GM12801 (cell line): ENCODE results near the gene AFF3.

Experiments used
- TF ChIP-seq, protein P1 (sequence below): IDR thresholded peaks from one replicate; pipeline ENCODE4 v1.5.1; 2011; ENCODE audit warnings: control low read depth; ENCODE audit not compliant: insufficient read length; ENCODE audit errors: extremely low read depth

AFF3 gene

GRCh38 chr2:100052650-100053049 is 89.7 kb downstream of the AFF3 start:
- TF ChIP-seq, protein P1, sequence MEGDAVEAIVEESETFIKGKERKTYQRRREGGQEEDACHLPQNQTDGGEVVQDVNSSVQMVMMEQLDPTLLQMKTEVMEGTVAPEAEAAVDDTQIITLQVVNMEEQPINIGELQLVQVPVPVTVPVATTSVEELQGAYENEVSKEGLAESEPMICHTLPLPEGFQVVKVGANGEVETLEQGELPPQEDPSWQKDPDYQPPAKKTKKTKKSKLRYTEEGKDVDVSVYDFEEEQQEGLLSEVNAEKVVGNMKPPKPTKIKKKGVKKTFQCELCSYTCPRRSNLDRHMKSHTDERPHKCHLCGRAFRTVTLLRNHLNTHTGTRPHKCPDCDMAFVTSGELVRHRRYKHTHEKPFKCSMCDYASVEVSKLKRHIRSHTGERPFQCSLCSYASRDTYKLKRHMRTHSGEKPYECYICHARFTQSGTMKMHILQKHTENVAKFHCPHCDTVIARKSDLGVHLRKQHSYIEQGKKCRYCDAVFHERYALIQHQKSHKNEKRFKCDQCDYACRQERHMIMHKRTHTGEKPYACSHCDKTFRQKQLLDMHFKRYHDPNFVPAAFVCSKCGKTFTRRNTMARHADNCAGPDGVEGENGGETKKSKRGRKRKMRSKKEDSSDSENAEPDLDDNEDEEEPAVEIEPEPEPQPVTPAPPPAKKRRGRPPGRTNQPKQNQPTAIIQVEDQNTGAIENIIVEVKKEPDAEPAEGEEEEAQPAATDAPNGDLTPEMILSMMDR: no peak

DNA sequence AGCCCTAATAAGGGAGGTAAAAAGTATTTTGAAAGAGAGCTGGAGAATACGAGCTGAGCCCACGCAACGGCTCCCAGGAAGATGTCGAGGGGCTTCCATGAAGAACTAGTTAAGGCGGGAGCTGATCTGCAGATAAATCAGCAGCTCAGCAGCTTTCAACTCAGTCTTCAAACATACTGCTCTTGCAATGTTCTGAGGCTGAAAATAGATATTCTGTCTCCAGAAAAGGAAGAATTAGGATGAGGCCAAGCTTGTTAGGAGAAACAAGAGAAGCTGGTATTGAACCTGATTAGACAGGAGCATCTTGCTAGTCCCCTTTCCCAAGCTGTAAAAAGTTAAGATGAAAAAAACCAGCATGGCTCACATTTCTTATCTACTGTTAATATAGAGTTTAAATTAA is 91.1 kb downstream of the AFF3 start:
- TF ChIP-seq, protein P1: no peak

DNA sequence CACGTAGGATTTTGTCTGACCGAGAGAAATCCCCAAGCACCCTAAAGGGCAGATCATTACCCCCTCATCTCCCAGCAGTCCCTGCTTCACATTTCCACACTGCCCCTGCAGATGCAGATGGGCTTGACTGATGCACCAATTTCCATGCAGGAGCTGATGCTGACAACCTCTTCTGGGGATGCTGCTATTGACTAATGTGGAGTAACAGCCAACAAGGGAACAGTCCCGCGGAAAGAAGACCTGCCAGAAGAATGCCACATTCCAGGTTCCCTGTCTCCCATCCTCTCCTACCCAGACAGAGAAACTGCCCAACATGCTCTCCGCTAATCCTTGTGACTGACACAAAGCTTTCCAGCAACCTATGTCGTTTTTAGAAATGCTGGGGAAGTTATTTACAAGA is 91.7 kb downstream of the AFF3 start:
- TF ChIP-seq, protein P1: no peak

DNA sequence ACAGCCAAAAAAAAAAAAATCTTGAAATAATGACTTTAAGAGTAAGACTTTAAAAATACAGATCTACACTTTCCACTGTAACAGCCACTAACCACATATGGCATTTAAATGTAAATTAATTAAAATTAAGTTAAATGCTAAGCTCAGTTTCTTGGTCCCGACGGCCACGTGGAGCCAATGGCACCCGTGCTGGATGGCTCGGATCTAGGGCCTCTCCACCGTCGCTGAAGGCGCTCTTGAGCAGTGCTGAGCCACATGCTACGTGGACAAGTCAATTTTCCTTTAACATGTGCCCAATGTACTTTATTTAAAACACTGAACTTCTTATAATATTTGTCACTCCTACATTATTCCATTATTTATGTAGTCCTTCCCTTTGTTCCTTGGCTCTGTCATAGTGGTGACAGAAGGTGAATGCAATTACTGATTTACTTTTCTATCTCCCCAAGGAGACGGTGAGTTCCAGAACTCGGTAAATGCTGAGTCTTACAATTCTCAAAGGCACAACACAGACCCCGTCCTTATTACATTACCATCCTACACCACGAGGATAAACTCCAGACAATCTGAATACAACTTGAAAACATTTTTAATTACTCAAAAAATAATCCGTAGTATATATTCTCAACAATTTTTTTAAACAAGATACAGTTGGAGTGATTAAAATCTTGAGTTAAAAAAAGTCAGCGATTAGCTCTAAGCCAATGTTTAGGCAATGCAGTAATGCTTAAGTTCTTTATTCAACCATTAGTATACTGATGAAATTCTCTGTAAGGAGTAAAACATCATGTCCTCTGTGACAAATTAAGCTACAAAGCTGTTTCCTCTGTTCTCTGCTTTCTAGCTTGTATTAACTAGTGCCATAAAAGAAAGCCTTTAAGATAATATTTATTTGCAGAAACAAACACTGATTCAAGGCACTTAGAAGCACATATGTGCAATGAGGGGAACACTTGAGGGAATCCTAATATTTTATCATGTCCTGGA is 95.1 kb downstream of the AFF3 start:
- TF ChIP-seq, protein P1: no peak

DNA sequence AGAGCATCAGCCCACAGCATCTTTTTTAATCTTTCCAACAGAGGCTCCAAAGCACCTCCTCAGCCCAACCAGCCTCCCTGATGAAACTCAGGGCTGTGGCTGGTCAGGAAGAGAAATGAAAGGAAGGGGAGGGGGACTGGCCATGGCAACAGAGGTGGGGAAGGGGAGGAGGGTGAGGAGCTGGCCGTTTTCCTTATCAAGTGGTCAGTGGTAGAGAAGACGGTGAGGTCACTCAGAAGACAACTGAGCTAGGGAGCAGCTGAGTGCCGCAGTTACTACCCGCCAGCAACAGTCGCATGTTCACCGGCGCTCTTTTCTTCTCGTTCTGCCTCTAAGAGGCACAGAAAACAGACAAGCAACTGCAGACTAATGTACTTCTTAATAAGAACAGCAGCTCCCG is 97.4 kb downstream of the AFF3 start:
- TF ChIP-seq, protein P1: no peak

DNA sequence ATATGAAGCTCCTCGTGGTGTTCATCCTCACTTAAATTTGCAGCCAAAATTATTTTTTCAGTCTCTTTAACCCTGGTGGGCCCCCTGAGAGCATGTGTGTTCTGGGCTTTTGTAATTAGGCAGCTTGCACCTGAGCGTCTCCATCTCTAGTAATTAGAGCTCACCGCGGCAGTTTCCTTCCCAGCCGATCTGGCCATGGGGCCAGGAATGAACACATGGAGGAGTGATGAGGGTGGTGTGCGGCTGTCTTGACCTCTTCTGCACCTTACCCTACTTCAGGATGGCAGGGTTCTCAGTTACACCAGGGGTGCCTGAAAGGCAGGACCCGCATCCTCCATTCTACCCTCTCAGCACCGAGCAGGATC is 98.5 kb downstream of the AFF3 start:
- TF ChIP-seq, protein P1: no peak

GRCh38 chr2:100043081-100043890 is 99.1 kb downstream of the AFF3 start:
- TF ChIP-seq, protein P1: no peak
